Mammary epithelial cell (primary cell): ENCODE results near the gene GRID2IP.

Experiments
- CTCF ChIP-seq, 2 donors: IDR thresholded peaks in 1 of 2; conservative IDR thresholded peaks in 1 of 2; 2 replicates each; pipeline ENCODE4 v1.5.1; 2011 to 2012; ENCODE audit warnings: inconsistent platforms in 2 of 2, low read length in 2 of 2, mild to moderate bottlenecking in 2 of 2, control low read depth in 1 of 2, low read depth in 1 of 2; ENCODE audit not compliant: insufficient read depth in 1 of 2; ENCODE audit errors: extremely low read depth in 1 of 2
- EZH2 ChIP-seq: IDR thresholded peaks from 2 replicates; pipeline ENCODE4 v1.6.1; 2012; ENCODE audit warnings: low read length, inconsistent platforms, borderline replicate concordance

GRCh38 chr7:6461946-6462550, 89.2 kb downstream of the GRID2IP start:
- TF ChIP-seq EZH2 = no peak
- no peak for TF ChIP-seq CTCF (conservative IDR thresholded peaks at IDR 0.05 in 1 of 2, IDR thresholded peaks at IDR 0.05 in 1 of 2; ENCODE audit: extremely low read depth in 1 of 2, insufficient read depth in 1 of 2, low read depth in 1 of 2, low read length in 2 of 2)
